Osteocyte (in vitro differentiated cells): Measurements from ENCODE around the gene UBE2N. TPM values are rescaled to one million over a fixed set of nuclear protein-coding genes. Genes with fewer than 3 reads are reported as not detected.

Experiments
- DNase-seq: peaks from one replicate; pipeline ENCODE4 v3.0.0; 2021; ENCODE audit warnings: mixed read lengths; ENCODE audit not compliant: unreplicated experiment; ENCODE audit errors: extremely low spot score
- H3K27ac Mint-ChIP-seq: one replicate; pipeline ENCODE4 v1.8.0; 2021; ENCODE audit warnings: mild to moderate bottlenecking, mixed read lengths; ENCODE audit not compliant: unreplicated experiment
- H3K27me3 Mint-ChIP-seq: one replicate; pipeline ENCODE4 v1.8.0; 2021; ENCODE audit warnings: mixed read lengths; ENCODE audit not compliant: unreplicated experiment
- H3K36me3 Mint-ChIP-seq: one replicate; pipeline ENCODE4 v1.8.0; 2021; ENCODE audit warnings: mixed read lengths; ENCODE audit not compliant: unreplicated experiment
- H3K4me1 Mint-ChIP-seq: one replicate; pipeline ENCODE4 v1.8.0; 2021; ENCODE audit warnings: mixed read lengths; ENCODE audit not compliant: unreplicated experiment
- H3K4me3 Mint-ChIP-seq: one replicate; pipeline ENCODE4 v1.8.0; 2021; ENCODE audit warnings: mild to moderate bottlenecking, moderate library complexity, mixed read lengths; ENCODE audit not compliant: unreplicated experiment
- H3K9me3 Mint-ChIP-seq: one replicate; pipeline ENCODE4 v1.8.0; 2021; ENCODE audit warnings: mixed read lengths; ENCODE audit not compliant: unreplicated experiment
- CTCF ChIP-seq: fragments of 200-600 bp; sonication (generic); IDR thresholded peaks from 2 replicates; pipeline ENCODE4 v1.5.0; 2021; ENCODE audit warnings: antibody characterized with exemption, mild to moderate bottlenecking, moderate library complexity
- total RNA-seq: library from RNA; stranded (reverse); gene quantifications from 2 replicates; pipeline ENCODE4 v1.2.1, GENCODE V29; 2021

UBE2N gene
- total RNA-seq, 1 donor from 2014 or later = 68.3 TPM

GRCh38 chr12:93408813-93409212 is 32.9 kb downstream of the UBE2N start:
- H3K27me3 Mint-ChIP-seq = no peaks in the 10 kb centered on the region
- peaks cover 19% of the 10 kb centered on the region for H3K4me1 Mint-ChIP-seq
- H3K36me3 Mint-ChIP-seq = peaks cover 32% of the 10 kb centered on the region
- H3K27ac Mint-ChIP-seq = peak overlapping the region; percentile 23
- DNase-seq = no peak
- H3K9me3 Mint-ChIP-seq = no peaks in the 10 kb centered on the region
- no peak overlapping the region for H3K4me3 Mint-ChIP-seq
- TF ChIP-seq CTCF = no peak

GRCh38 chr12:93407963-93408283 is 33.8 kb downstream of the UBE2N start:
- TF ChIP-seq CTCF = no peak
- no peak for DNase-seq
- H3K4me3 Mint-ChIP-seq = no peak overlapping the region
- H3K27ac Mint-ChIP-seq = no peak overlapping the region
- H3K9me3 Mint-ChIP-seq = no peaks in the 10 kb centered on the region
- peaks cover 36% of the 10 kb centered on the region for H3K36me3 Mint-ChIP-seq
- no peaks in the 10 kb centered on the region for H3K27me3 Mint-ChIP-seq
- peaks cover 19% of the 10 kb centered on the region for H3K4me1 Mint-ChIP-seq

- Mint-ChIP-seq H3K27me3 (no peaks in the 10 kb centered on the region), H3K9me3 (no peaks in the 10 kb centered on the region), H3K4me3 (no peak overlapping the region), H3K36me3 (peaks cover 38% of the 10 kb centered on the region), H3K27ac (no peak overlapping the region), H3K4me1 (peaks cover 19% of the 10 kb centered on the region)
- TF ChIP-seq CTCF = no peak
- DNase-seq = no peak
These were observed 34.4 kb downstream of the UBE2N start for GRCh38 chr12:93407054-93407962.

- no peak for DNase-seq
- peaks cover 31% of the 10 kb centered on the region for H3K36me3 Mint-ChIP-seq
These were observed 36.5 kb downstream of the UBE2N start for GRCh38 chr12:93404961-93405849.

More at GRCh38 chr12:93404961-93405849, 36.5 kb downstream of the UBE2N start:
- Mint-ChIP-seq H3K27me3 (no peaks in the 10 kb centered on the region), H3K9me3 (no peaks in the 10 kb centered on the region), H3K4me1 (peaks cover 11% of the 10 kb centered on the region), H3K4me3 (no peak overlapping the region), H3K27ac (no peak overlapping the region)
- no peak for TF ChIP-seq CTCF
